ENCODE results near the gene KTI12.
"Not testable (repeated sequence)": the region's sequence is repeated elsewhere in the genome, so short reads cannot be mapped to it uniquely, and the experiment has no call there.

The KTI12 gene

GRCh38 chr1:52041551-52042185 is 8.1 kb upstream of the KTI12 start:
- in situ Hi-C loops (cut with MboI; ENCODE audit: low sequenced_read_pairs), result no loop called here

GRCh38 chr1:52037909-52038308 is 4.3 kb upstream of the KTI12 start:
- in situ Hi-C loops (cut with MboI; ENCODE audit: low sequenced_read_pairs), result no loop called here

DNA sequence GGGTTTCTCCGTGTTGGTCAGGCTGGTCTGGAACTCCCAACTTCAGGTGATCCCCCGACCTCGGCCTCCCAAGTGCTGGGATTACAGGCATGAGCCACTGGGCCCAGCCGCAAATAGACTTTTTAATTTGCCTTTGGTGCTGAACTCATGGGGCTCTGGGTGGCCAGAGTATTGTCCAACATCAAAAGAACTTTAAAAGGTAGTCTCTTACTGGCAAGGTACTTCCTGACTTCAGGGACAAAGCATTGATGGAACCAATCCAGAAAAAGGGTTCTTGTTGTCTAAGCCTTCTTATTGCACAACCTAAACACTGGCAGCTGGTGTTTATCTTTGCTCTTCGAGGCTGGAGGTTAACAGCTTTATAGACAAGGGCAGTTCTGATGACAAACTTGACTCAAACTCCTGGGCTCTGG is 3.8 kb upstream of the KTI12 start:
- in situ Hi-C loops (cut with MboI; ENCODE audit: low sequenced_read_pairs), result no loop called here

- in situ Hi-C loops (cut with MboI; ENCODE audit: low sequenced_read_pairs), result no loop called here
These were observed 407 bp upstream of the KTI12 start for GRCh38 chr1:52034050-52034384.

DNA sequence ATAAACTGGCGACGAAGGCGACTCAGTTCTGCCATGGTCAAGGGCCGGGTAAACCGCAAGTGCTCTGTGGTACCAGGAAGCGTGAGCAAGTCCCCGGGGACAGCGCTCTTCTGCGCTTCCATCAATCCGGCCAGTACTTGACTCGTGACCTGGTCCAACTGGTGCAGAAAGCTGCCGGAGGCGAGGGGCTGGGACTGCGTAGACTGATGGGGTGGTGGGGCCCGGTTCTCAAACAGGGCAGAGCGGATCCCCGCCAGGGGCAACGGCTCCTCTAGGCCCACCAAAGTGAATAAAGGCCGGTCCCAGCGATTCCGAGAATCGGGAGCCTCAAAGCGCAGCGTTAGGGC is 852 bp downstream of the KTI12 start:
- in situ Hi-C loops (cut with MboI; ENCODE audit: low sequenced_read_pairs), result no loop called here

GRCh38 chr1:52032124-52032784 is 1.4 kb downstream of the KTI12 start:
- in situ Hi-C loops (cut with MboI; ENCODE audit: low sequenced_read_pairs), result no loop called here

DNA sequence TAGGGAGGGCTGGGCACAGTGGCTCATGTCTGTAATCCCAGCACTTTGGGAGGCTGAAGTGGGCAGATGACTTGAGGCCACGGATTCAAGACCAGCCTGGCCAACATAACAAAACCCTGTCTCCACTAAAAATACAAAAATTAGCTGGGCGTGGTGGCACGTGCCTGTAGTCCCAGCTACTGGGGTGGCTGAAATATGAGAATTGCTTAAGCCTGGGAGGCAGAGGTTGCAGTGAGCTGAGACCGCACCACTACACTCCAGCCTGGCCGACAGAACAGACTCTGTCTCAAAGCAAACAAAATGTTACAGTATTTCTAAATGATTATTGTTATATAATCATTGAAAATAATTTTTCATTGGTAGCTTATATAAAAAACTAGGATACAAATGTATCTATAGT is 4.8 kb downstream of the KTI12 start:
- in situ Hi-C loops (cut with MboI; ENCODE audit: low sequenced_read_pairs), result not testable (repeated sequence)

DNA sequence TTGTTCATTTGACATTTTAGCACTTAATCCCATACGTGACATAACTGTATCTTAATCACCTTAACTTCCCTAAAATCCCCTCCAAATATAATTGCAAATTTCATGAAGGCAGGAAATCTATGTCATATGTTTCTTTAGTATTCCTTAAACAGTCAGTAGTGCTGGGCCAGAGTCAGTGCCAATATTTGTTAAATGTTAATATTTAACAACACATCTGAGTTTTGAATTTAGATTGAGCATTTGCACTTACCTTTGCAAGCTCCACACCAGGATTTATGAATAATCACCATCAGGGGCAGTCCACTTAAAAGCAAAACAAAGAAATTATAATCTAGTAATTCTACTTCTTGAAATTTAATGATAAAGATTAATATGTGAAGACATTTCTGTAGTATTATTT is 5.3 kb downstream of the KTI12 start:
- in situ Hi-C loops (cut with MboI; ENCODE audit: low sequenced_read_pairs), result no loop called here

DNA sequence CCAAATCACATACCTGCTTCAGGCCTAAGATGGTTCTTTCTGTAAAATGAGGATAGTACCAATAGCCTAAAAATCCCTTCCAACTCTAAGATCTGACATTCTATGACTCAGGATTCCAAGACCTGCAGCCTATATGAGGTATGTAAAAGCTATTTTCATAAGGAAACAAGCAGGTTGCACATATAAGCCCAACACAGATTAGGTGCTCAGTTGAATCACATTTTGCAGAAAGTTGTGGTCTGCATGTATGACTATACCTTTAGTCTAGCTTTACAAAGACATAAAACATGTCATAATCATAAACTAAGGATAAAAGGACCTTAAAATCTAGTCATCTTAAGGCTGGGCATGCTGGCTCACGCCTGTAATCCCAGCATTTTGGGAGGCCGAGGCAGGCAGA is 7.3 kb downstream of the KTI12 start:
- in situ Hi-C loops (cut with MboI; ENCODE audit: low sequenced_read_pairs), result no loop called here

DNA sequence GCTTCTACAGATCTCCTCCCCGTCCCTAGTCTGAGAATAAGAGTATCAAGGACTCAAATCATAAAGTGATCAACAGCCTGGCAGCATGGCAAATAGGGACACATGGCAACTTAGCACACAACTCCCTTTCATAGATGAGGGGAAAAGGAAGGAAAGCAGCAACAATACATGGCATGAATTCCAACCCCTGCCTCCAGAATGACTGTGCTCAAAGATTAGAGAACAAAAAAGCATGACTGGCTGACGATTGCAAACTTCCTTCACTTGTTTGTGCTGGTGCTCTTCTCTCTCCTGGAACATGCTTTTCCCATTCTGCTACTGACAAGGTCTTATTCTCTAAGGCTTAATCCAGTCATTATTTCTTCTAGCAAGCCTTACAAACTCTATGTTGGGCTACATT is 11.5 kb downstream of the KTI12 start:
- in situ Hi-C loops (cut with MboI; ENCODE audit: low sequenced_read_pairs), result no loop called here

DNA sequence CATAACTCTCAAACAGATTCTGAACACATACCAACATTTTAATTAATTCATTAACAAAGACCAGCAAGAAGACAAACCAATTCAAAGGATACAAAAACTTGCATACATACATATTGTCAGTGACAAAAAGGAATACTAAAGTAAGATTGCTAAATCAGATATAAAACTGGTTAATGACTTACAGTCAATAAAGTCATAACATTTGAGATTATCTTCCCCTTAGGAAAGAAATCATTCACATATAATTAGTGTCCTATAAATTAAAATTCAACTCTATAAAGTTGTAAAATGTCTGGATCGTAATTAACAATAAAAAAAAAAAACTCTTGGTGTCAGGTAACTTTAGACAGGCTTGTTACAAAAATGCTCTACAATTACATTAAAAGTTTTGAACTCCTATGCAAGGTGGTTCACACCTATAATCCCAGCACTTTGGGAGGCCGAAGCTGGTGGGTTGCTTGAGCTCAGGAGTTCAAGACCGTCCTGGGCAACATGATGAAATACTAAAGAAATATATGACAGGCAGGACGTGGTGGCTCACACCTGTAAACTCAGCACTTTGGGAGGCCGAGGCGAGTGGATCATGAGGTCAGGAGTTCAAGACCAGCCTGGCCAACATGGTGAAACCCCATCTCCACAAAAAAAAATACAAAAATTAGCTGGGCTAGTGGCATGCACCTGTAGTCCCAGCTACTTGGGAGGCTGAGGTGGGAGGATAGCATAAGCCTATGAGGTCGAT is 25.4 kb downstream of the KTI12 start:
- in situ Hi-C loops (cut with MboI; ENCODE audit: low sequenced_read_pairs), result loop anchor here (10.0 kb wide), 1 partner anchor 103 kb away; no protein-coding TSS in a partner anchor

- in situ Hi-C loops (cut with MboI; ENCODE audit: low sequenced_read_pairs), result loop anchor here (10.0 kb wide), 1 partner anchor 103 kb away; no protein-coding TSS in a partner anchor
These were observed 26.2 kb downstream of the KTI12 start for GRCh38 chr1:52007215-52008002.

- in situ Hi-C loops (cut with MboI; ENCODE audit: low sequenced_read_pairs), result loop anchor here (10.0 kb wide), 1 partner anchor 101 kb away; no protein-coding TSS in a partner anchor
These were observed 27.5 kb downstream of the KTI12 start for GRCh38 chr1:52006081-52006553.

DNA sequence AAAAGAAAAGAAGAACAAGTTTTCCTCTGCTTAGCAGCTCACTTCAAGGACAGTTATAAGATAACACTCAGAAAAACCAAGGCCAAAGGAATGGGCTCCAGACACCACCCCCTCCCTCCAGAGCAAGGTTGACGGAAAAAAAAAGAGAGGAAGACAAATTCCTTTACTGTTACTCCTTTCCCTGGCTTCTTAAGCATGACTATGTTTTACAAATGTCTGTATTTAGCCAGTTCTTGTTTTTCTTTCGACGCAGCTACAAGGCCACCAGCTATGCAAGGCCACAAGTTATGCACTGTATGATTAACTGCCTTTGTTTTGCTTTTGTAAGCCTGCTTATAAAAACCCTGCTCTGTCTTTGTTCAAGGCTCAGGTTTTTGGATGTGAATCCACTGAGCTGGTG is 28.1 kb downstream of the KTI12 start:
- in situ Hi-C loops (cut with MboI; ENCODE audit: low sequenced_read_pairs), result loop anchor here (10.0 kb wide), 1 partner anchor 101 kb away; no protein-coding TSS in a partner anchor

- in situ Hi-C loops (cut with MboI; ENCODE audit: low sequenced_read_pairs), result loop anchor here (10.0 kb wide), 1 partner anchor 99 kb away; no protein-coding TSS in a partner anchor
These were observed 29.7 kb downstream of the KTI12 start for GRCh38 chr1:52003877-52004276.

GRCh38 chr1:52002038-52002917 is 31.3 kb downstream of the KTI12 start:
- in situ Hi-C loops (cut with MboI; ENCODE audit: low sequenced_read_pairs), result loop anchor here (10.0 kb wide), 1 partner anchor 97 kb away; no protein-coding TSS in a partner anchor

DNA sequence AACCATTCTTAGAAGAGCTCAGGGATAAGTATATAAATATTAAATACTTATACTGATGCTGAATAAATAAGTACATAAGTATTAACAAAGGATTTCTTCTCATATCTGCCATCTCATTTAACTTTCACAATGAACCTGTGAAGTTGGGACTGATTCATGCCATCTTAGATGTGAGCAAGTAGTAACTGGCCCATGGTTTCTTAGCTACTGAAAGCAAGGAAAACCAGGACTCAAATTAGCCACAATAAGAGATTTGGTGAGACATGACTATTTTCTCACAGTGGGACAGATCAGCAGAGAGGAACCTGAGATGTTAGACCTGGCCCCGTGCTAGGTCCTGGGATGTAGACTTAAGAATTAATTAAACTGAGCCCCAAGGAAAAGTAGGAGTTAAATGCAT is 34.9 kb downstream of the KTI12 start:
- in situ Hi-C loops (cut with MboI; ENCODE audit: low sequenced_read_pairs), result no loop called here

DNA sequence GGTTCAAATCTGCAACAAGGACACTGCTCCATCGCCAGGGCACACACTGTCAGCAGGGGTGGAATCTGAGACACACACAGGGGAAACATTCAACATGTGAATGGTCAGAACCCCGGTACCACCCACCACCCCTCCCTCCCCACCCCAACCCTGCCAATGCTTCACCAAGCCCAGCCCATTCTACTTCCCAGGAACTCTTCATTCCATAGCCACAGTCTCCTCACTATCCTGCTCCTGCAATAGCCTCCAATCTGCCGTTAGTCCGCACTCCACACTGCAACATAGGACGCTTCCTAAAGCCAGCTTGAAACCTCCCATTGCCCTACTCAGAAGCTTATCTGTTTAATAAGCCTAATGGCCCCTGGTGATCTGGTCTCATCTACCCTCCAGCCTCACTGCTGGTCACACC is 35.6 kb downstream of the KTI12 start:
- in situ Hi-C loops (cut with MboI; ENCODE audit: low sequenced_read_pairs), result no loop called here

DNA sequence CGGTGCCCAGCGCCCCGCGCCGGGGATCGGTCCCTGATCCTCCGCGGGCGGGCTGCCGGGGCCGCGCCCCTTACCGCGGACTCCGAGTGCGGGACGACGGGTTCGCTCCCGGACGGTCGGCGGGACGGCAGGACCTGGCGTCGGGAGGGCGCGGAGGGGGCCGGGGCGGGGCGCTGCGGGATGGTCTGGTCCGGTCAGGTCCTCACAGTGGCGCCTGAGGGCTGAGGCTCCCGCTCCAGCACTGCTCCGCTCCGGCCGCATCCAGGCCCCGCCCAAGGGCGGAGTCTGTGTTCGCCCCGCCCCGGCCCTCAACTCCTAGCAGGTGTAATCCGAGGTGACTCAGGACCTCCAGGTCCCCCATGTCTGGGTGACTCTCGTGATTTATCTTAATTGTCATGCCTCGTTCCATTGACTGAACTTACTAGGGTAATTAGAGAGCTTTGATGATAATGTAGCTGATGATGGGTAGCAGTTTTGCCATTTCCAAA is 43.1 kb downstream of the KTI12 start, which contains the start of gene RAB3B:
RAB3B (minus strand) TSS at position 223 of the 488 bp plus-strand sequence. CDS start 13,583 bp downstream, outside the sequence.
- in situ Hi-C loops (cut with MboI; ENCODE audit: low sequenced_read_pairs), result no loop called here

Measured in HL-60/S4 treated with phorbol 12-myristate 13-acetate at 8.2 ng/mL for 4 days and 3 days (cell line).